CD4-positive, alpha-beta T cell treated with Interleukin-17A for 4 hours (primary cell): ENCODE measurements around the gene UBE2O.

Experiments used
- DNase-seq: peaks from one replicate; pipeline ENCODE4 v3.0.0-alpha.2; 2020; ENCODE audit warnings: mixed read lengths

The UBE2O gene

GRCh38 chr17:76385892-76386786 is 66.8 kb downstream of the UBE2O start:
- peak; percentile 87 for DNase-seq

GRCh38 chr17:76384987-76385891 is 67.7 kb downstream of the UBE2O start:
- DNase-seq, result peak; percentile 52

GRCh38 chr17:76384222-76384986 is 68.5 kb downstream of the UBE2O start, which contains the start of gene SPHK1:
TSS of gene SPHK1 (plus strand) at chr17:76384609. CDS start at chr17:76385645, 1,036 bp downstream.
- DNase-seq, result peak; percentile 74

GRCh38 chr17:76383546-76384221 is 69.3 kb downstream of the UBE2O start:
- peak; percentile 42 for DNase-seq

- peak; percentile 68 for DNase-seq
Observed at GRCh38 chr17:76382803-76383545, 70.0 kb downstream of the UBE2O start.

GRCh38 chr17:76382351-76382802 is 70.6 kb downstream of the UBE2O start:
- DNase-seq, result no peak

GRCh38 chr17:76381633-76382350 is 71.2 kb downstream of the UBE2O start:
- DNase-seq, result no peak

- DNase-seq, result no peak
Observed at GRCh38 chr17:76379646-76380376, 73.1 kb downstream of the UBE2O start.

- DNase-seq, result no peak
Observed at GRCh38 chr17:76379275-76379641, 73.7 kb downstream of the UBE2O start.

- no peak for DNase-seq
Observed at GRCh38 chr17:76378548-76379274, 74.2 kb downstream of the UBE2O start.

GRCh38 chr17:76376318-76377133 is 76.4 kb downstream of the UBE2O start:
- no peak for DNase-seq

GRCh38 chr17:76371656-76372628 is 81.0 kb downstream of the UBE2O start:
- no peak for DNase-seq

GRCh38 chr17:76370261-76370993 is 82.5 kb downstream of the UBE2O start:
- no peak for DNase-seq

- no peak for DNase-seq
Observed at GRCh38 chr17:76369804-76370203, 83.1 kb downstream of the UBE2O start.

- no peak for DNase-seq
Observed at GRCh38 chr17:76369379-76369778, 83.6 kb downstream of the UBE2O start.

GRCh38 chr17:76368545-76368944 is 84.4 kb downstream of the UBE2O start:
- DNase-seq, result no peak
